IPS-11a (cell line): ENCODE data around the gene CA12.
"Not testable (repeated sequence)": the region's sequence is repeated elsewhere in the genome, so short reads cannot be mapped to it uniquely, and the experiment has no call there.

Experiments
- H3K4me3 ChIP-seq: one replicate; pipeline ENCODE4 v1.5.1; 2013; ENCODE audit warnings: low read depth, low read length, control low read depth

The CA12 gene

GRCh38 chr15:63381301-63382204 lies at the start of gene CA12:
Gene CA12 (minus strand): TSS chr15:63381846. CDS start chr15:63381720, 126 bp downstream.
- peak within 1 kb of the TSS; percentile 46 for H3K4me3 ChIP-seq

GRCh38 chr15:63430766-63431451 lies 49.3 kb upstream of the CA12 start:
- H3K4me3 ChIP-seq, result no peak overlapping the region

DNA sequence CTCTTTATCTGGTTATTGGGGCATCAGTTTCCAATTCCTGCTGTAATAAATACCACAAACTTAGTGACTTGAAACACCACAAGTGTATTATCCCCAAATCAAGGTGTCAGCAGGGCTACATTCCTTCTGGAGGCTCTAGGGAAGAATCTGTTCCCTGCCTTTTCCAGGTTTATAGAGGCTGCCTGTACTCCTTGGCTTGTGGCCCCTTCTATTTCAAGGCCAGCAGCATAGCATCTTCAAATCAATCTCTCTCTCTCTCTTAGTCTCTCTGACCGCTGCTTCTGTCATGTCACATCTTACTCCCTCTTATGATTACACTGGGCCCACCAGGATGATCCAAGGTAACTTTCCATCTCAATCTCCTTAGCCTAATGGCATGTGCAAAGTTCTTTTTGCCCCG lies 44.9 kb upstream of the CA12 start:
- no peak overlapping the region for H3K4me3 ChIP-seq

DNA sequence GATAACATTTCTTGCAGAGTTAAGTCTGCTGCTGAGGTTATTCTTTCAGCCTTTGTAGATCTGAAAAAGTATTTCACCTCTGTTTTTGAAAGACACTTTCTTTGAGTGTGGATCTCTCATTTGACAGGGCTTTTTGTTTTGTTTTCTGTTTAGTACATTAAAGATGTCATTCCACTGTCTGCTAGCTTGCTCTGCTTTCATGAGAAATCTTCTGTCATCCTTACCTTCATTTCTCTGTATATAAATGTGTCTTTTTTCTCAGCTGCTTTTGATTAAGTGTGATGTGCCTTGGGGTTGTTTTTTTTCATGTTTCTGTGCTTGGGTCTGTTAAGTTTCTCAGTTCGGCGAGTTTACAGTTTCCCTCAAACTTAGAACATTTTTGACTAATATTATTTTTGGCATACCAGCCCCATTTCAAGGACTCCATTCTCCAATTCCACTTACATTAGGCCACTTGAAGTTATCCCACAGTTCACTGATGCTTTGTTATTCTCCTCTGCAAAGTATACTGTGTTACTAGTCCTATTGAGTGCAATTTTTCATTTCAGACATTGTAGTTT lies 43.9 kb upstream of the CA12 start:
- H3K4me3 ChIP-seq, result no peak overlapping the region

- H3K4me3 ChIP-seq, result no peak overlapping the region
These were observed 41.4 kb upstream of the CA12 start for GRCh38 chr15:63422891-63423590.

GRCh38 chr15:63421433-63421832 lies 39.8 kb upstream of the CA12 start:
- H3K4me3 ChIP-seq, result no peak overlapping the region

- no peak overlapping the region for H3K4me3 ChIP-seq
These were observed 38.7 kb upstream of the CA12 start for GRCh38 chr15:63420333-63420747.

GRCh38 chr15:63418811-63419210 lies 37.2 kb upstream of the CA12 start:
- H3K4me3 ChIP-seq, result no peak overlapping the region

DNA sequence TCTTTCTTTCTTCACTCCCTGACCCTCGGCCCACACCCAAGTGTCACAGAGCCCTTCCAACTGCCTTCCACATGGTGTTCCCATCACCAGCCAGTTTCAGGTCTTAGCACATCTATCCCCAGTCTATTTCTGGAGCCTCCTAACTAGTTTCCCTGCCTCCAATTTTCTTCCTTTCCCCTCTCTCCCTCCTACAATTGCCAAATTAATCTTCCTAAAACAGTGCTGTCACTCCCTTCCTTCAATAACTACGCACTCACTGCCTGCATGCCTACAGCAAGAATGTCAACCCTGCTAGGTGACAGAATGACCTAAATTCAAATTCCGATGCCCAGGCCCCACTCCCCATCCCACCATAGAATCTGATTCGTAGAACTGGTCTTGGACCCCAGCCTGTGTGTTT lies 36.1 kb upstream of the CA12 start:
- no peak overlapping the region for H3K4me3 ChIP-seq

GRCh38 chr15:63417274-63417673 lies 35.6 kb upstream of the CA12 start:
- H3K4me3 ChIP-seq, result not testable (repeated sequence)

DNA sequence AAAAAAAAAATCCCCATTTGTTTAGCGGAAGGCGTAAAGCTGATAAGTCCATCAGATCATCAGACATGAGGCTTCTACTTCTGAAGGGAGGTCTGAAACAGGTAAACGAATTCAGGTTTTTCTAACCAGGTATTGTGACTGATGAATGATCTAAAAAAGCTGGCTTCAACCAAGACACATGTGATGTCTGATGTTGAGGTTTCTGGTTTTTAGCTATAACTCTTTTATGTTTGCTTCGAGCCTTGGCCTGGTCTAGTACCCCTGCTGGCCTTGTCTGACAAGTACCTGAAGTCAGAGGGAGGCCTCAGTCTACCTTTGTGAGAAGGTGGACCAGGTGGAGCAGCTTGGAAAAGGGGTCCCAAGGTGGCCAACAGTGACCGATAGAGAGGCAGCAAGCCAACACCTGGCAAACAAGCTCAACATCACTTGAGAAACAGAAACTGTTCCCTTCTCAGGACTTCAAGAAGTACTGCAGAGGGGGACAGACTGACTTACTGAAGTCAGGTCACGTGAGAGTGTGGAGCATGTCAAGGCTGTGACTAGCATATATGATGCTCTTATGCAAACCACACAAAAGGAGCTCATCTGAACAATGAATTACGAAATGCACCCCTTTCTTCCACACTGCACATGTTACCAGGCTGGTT lies 33.0 kb upstream of the CA12 start:
- H3K4me3 ChIP-seq, result no peak overlapping the region

DNA sequence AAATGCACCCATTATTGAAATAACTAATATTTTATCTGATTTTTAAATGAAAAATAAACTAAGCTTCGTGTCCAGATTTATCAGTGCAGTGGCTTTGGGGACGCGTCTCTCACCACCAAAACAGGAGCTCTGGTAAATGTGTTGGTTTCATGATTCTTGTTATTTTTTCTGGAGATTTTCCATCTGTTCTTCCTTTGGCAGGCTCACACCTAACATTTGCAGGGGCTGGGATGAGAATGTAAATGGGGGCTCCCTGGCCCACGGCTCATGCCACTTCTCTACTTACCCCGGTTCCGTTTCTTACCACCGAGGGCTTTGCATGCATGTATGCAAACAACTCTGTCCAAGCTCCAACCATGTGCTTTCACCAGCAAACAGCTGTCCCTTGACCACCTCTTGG lies 30.9 kb upstream of the CA12 start:
- H3K4me3 ChIP-seq, result no peak overlapping the region

DNA sequence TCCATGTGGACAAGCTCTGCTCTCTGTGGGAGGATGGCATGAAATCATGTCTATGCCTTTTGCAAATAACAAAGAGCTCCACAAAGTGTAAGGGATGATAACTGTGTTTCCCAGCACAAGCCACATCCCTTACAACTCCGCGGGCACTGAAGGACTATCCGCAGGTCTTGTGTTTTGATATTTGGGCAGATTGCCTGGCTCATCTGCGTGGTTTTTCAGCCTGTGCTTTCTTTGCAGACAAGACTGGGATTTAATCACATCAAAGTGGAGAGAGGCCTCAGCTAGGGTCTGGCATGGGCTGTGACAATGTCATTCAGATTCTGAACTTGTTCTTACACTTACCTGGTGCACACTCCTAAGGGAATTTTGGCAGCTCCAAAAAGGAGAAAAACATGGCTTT lies 30.2 kb upstream of the CA12 start:
- H3K4me3 ChIP-seq, result no peak overlapping the region

GRCh38 chr15:63409179-63409578 lies 27.5 kb upstream of the CA12 start:
- no peak overlapping the region for H3K4me3 ChIP-seq

DNA sequence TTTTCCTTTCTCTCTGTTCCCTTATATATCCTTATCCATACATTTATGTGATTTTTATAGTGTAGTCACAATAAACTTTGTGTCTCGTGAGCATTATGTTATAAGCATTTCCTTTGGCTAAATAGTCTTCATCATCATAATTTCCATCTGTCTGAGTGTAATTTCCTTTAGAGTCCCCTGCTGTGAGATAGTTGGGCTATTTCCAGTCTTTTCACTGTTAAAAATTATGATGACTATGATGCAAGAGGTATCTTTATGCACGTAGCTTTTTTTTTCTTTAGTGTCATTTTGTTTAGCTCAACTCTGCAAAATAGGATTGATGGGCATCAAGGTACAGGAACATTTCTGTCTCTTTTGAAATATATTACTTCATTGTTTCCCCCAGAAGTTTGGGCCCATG lies 26.9 kb upstream of the CA12 start:
- no peak overlapping the region for H3K4me3 ChIP-seq

DNA sequence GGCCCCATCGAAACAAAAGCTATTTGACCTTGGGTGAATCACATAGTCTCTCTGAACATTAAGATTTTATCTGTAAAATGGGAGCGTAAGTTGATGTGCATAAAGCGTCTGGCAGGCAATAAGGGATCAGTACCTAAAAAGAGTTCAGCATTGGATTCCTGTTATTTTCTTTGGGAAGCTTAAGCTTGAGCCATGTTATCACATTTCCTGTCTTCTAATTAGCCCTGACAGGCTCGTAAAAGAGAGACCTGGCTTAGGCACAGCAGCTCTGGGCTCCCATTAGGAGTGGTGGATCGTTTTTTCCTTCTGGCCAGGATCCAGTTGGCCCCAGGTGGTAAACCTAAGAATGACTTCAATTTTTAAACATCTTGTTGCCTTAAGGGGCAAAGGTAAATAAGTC lies 26.0 kb upstream of the CA12 start:
- H3K4me3 ChIP-seq, result no peak overlapping the region

DNA sequence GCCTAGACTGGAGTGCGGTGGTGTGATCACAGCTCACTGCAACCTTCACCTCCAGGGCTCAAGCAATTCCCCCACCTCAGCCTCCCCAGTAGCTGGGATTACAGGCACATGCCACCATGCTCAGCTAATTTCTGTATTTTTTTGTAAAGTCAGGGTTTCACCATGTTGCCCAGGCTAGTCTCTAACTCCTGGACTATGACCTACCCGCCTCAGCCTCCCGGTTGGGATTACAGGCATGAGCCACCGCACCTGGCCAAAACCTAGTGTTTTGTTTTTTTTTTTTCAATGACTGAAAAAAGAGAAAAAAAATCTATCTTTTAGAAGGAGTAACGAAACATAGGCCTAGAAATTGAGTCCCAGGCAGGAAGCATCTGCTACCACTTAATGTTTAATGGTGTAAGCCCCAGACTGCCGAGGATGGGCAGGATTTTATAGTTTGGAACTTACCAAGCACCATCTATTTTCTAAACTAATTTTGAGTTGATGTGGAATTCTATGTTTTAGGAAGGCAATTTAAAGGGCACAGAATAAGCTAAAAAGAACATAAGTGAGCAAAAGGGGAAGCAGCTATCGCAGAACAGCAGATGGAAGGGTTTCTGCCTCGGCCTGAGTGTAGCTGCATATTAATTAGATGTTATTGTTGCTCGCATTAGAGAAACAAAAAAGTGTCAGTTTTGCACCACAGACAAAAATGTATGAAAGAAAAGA lies 24.2 kb upstream of the CA12 start:
- no peak overlapping the region for H3K4me3 ChIP-seq

- H3K4me3 ChIP-seq, result no peak overlapping the region
These were observed 23.5 kb upstream of the CA12 start for GRCh38 chr15:63405159-63405558.

- H3K4me3 ChIP-seq, result no peak overlapping the region
These were observed 21.8 kb upstream of the CA12 start for GRCh38 chr15:63403254-63403945.
